Colon (tissue), 2 donors: Measurements from ENCODE around the gene LONRF2.

Source experiments
- FAIRE-seq: peaks from 2 replicates; lab custom pipeline; 2012; peaks lifted over from hg19 to GRCh38; lab: Jason Lieb, UNC
- donor health status: control.
- donor health status: control.

The LONRF2 gene

GRCh38 chr2:100299548-100299947 is 22.8 kb downstream of the LONRF2 start:
- no peak for FAIRE-seq

- FAIRE-seq: no peak
Observed at GRCh38 chr2:100297511-100297910, 24.8 kb downstream of the LONRF2 start.

GRCh38 chr2:100294162-100294497 is 28.2 kb downstream of the LONRF2 start:
- FAIRE-seq: no peak

GRCh38 chr2:100293341-100294161 is 28.8 kb downstream of the LONRF2 start:
- no peak for FAIRE-seq

GRCh38 chr2:100292022-100292580 is 30.2 kb downstream of the LONRF2 start:
- no peak for FAIRE-seq

- FAIRE-seq: no peak
Observed at GRCh38 chr2:100291152-100291970, 30.9 kb downstream of the LONRF2 start.

- FAIRE-seq: no peak
Observed at GRCh38 chr2:100290718-100291151, 31.6 kb downstream of the LONRF2 start.

GRCh38 chr2:100289020-100289419 is 33.3 kb downstream of the LONRF2 start:
- FAIRE-seq: no peak

- no peak for FAIRE-seq
Observed at GRCh38 chr2:100286318-100286717, 36.0 kb downstream of the LONRF2 start.

- FAIRE-seq: no peak
Observed at GRCh38 chr2:100285691-100286090, 36.6 kb downstream of the LONRF2 start.

GRCh38 chr2:100285011-100285410 is 37.3 kb downstream of the LONRF2 start:
- FAIRE-seq: no peak

- no peak for FAIRE-seq
Observed at GRCh38 chr2:100283724-100284501, 38.4 kb downstream of the LONRF2 start.

GRCh38 chr2:100281521-100282438 is 40.5 kb downstream of the LONRF2 start:
- no peak for FAIRE-seq

- no peak for FAIRE-seq
Observed at GRCh38 chr2:100279586-100280534, 42.4 kb downstream of the LONRF2 start.

- no peak for FAIRE-seq
Observed at GRCh38 chr2:100278986-100279385, 43.3 kb downstream of the LONRF2 start.

GRCh38 chr2:100278501-100278900 is 43.8 kb downstream of the LONRF2 start:
- no peak for FAIRE-seq

GRCh38 chr2:100277540-100278207 is 44.6 kb downstream of the LONRF2 start:
- FAIRE-seq: no peak

- no peak for FAIRE-seq
Observed at GRCh38 chr2:100276716-100277115, 45.6 kb downstream of the LONRF2 start.

GRCh38 chr2:100275200-100275589 is 47.1 kb downstream of the LONRF2 start:
- FAIRE-seq: no peak
